WTC11 (cell line): Measurements from ENCODE around the gene RPS6KA6.

Experiments
- ARID4B ChIP-seq: sonication (generic); formaldehyde crosslinking; IDR thresholded peaks from 2 replicates; pipeline ENCODE4 v1.8.0; 2023; ENCODE audit warnings: missing genetic modification reagents, mild to moderate bottlenecking, borderline replicate concordance
- ATF6 ChIP-seq: sonication (generic); formaldehyde crosslinking; IDR thresholded peaks from 2 replicates; pipeline ENCODE4 v1.8.1; 2023; ENCODE audit warnings: mild to moderate bottlenecking, missing genetic modification reagents
- CDX4 ChIP-seq: fragments of 250-450 bp; sonication (Bioruptor Pico); IDR thresholded peaks from 2 replicates; pipeline ENCODE4 v1.9.0; 2021; ENCODE audit warnings: moderate library complexity, mild to moderate bottlenecking, inconsistent platforms, borderline replicate concordance
- CTCF ChIP-seq: fragments of 200-600 bp; IDR thresholded peaks from 2 replicates; pipeline ENCODE4 v1.8.0; 2022; ENCODE audit warnings: antibody characterized with exemption
- ETV6 ChIP-seq: sonication (generic); formaldehyde crosslinking; IDR thresholded peaks from 2 replicates; pipeline ENCODE4 v1.8.1; 2022; ENCODE audit warnings: mild to moderate bottlenecking, missing genetic modification reagents
- FOXJ3 ChIP-seq: sonication (generic); formaldehyde crosslinking; IDR thresholded peaks from 2 replicates; pipeline ENCODE4 v1.9.0; 2021; ENCODE audit warnings: missing genetic modification reagents, mild to moderate bottlenecking, borderline replicate concordance
- IRF2 ChIP-seq: sonication (generic); formaldehyde crosslinking; IDR thresholded peaks from 2 replicates; pipeline ENCODE4 v1.8.0; 2022; ENCODE audit warnings: low read depth, missing genetic modification reagents, borderline replicate concordance
- KAT7 ChIP-seq: sonication (generic); formaldehyde crosslinking; IDR thresholded peaks from 2 replicates; pipeline ENCODE4 v1.8.1; 2023; ENCODE audit warnings: missing genetic modification reagents, mild to moderate bottlenecking, borderline replicate concordance
- MAX ChIP-seq: sonication (generic); formaldehyde crosslinking; IDR thresholded peaks from 2 replicates; pipeline ENCODE4 v1.8.0; 2022; ENCODE audit warnings: mild to moderate bottlenecking, missing genetic modification reagents
- MYBL2 ChIP-seq: sonication (generic); formaldehyde crosslinking; IDR thresholded peaks from 2 replicates; pipeline ENCODE4 v1.8.1; 2023; ENCODE audit warnings: mild to moderate bottlenecking, moderate library complexity, missing genetic modification reagents
- NR2C2 ChIP-seq: sonication (generic); formaldehyde crosslinking; IDR thresholded peaks from 2 replicates; pipeline ENCODE4 v1.8.0; 2022; ENCODE audit warnings: mild to moderate bottlenecking, missing genetic modification reagents
- ZMAT4 ChIP-seq: fragments of 250-450 bp; sonication (Bioruptor Pico); IDR thresholded peaks from 2 replicates; pipeline ENCODE4 v1.9.0; 2021; ENCODE audit warnings: mild to moderate bottlenecking
- ZNF138 ChIP-seq: sonication (generic); formaldehyde crosslinking; conservative IDR thresholded peaks from 2 replicates; pipeline ENCODE4 v1.8.1; 2022; ENCODE audit warnings: mild to moderate bottlenecking, moderate library complexity, missing genetic modification reagents
- ZNF219 ChIP-seq: sonication (generic); formaldehyde crosslinking; IDR thresholded peaks from 2 replicates; pipeline ENCODE4 v1.8.0; 2023; ENCODE audit warnings: missing genetic modification reagents, mild to moderate bottlenecking, borderline replicate concordance

GRCh38 chrX:84175958-84176357 is 12.0 kb downstream of the RPS6KA6 start:
- TF ChIP-seq ATF6 (CRISPR knock-in tag): no peak
- TF ChIP-seq MAX (CRISPR knock-in tag): no peak
- no peak for TF ChIP-seq NR2C2
- no peak for TF ChIP-seq MYBL2 (CRISPR knock-in tag)
- no peak for TF ChIP-seq KAT7 (CRISPR knock-in tag)
- TF ChIP-seq CTCF: no peak
- no peak for TF ChIP-seq ARID4B
- TF ChIP-seq FOXJ3: no peak
- no peak for TF ChIP-seq ZNF219 (CRISPR knock-in tag)
- TF ChIP-seq ETV6 (CRISPR knock-in tag): no peak
- no peak for TF ChIP-seq ZNF138 (CRISPR knock-in tag)
- TF ChIP-seq IRF2 (CRISPR knock-in tag): no peak
- no peak for TF ChIP-seq CDX4 (CRISPR knock-in tag)
- no peak for TF ChIP-seq ZMAT4
